Embryonic facial prominence (tissue), 1 donor: Measurements from ENCODE around the gene MERTK.

ENCODE experiments used
- DNase-seq: peaks from one replicate; pipeline ENCODE4 v3.0.0-alpha.2; 2016; ENCODE audit errors: extremely low spot score

MERTK gene

DNA sequence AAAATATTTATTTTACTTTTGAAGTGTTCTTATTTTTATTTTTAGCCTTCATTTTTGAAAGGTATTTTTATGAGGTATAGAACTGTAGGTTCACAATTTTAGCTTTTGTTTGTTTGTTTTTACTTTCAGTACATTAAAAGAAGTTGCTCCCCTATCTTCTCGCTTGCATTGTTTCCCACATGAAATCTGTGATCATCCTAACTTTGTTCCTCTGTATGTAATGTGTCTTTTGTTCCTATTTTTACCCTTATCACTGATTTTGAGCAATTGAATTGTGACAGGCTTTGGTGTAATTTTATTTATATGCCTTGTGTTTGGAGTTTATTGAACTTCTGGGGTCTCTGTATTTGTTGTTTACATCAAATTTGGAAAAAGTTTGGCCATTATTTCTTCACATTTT, 78.8 kb downstream of the MERTK start:
- DNase-seq = no peak

DNA sequence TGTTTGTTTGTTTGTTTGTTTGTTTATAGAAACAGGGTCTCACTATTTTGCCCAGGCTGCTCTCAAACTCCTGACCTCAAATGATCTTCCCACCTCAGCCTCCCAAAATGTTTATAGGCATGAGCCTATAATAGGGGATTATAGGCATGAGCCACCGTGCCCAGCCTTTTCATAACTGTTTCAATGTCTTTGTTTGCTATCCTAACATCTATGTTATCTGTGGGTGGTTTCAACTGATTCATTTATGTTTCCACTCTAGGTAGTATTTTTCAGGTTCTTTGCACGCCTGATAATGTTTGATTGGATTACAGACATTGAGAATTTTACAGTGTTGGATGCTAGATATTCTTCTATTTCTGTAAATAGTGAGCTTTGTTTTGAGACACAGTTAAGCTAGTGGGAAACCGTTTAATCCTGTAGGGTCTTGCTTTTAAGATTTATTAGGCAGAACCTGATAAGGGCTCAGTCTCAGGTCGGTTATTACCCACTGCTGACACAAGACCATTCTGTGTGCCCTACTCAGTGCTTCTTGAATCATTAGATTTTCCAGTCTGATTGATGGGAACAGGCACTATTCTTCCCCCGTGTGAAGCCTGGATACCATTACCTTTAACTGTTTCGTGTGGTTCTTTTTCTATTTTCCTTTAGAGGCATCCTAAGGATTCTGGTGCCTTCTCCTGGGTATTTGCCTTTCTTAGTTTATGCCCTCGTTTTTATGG, 80.2 kb downstream of the MERTK start:
- no peak for DNase-seq

DNA sequence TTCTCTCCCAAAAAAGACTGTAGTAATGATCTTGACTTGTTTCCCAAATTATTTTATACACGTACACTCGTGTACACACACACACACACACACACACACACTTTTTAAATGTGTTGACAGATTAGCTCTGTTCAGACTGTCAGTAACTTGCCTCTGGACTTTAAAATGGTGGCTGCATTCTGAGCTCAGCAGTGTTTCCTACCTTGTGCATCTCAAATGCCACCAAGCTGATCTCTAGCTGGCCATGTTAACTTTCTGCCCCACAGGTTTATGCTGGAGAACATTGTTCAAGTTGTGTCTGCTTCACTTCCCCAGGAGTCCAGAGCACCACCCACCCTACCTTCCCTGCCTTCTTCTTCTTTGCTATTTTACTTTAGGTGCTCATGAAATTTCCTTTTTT, 83.3 kb downstream of the MERTK start:
- DNase-seq = no peak

DNA sequence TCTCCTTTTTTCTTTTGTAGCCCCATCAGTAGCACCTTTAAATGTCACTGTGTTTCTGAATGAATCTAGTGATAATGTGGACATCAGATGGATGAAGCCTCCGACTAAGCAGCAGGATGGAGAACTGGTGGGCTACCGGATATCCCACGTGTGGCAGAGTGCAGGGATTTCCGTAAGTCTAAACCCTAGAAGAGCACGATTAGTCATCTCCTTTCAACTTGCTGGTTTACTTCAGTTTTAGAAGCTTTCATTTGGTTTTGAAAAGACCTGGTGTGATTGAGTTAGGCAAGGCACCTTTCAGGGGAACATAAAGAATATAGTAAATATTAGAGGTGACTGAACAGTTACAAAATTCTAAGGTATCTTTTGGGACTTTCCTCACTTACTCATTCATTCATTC, 84.4 kb downstream of the MERTK start:
- DNase-seq = no peak

DNA sequence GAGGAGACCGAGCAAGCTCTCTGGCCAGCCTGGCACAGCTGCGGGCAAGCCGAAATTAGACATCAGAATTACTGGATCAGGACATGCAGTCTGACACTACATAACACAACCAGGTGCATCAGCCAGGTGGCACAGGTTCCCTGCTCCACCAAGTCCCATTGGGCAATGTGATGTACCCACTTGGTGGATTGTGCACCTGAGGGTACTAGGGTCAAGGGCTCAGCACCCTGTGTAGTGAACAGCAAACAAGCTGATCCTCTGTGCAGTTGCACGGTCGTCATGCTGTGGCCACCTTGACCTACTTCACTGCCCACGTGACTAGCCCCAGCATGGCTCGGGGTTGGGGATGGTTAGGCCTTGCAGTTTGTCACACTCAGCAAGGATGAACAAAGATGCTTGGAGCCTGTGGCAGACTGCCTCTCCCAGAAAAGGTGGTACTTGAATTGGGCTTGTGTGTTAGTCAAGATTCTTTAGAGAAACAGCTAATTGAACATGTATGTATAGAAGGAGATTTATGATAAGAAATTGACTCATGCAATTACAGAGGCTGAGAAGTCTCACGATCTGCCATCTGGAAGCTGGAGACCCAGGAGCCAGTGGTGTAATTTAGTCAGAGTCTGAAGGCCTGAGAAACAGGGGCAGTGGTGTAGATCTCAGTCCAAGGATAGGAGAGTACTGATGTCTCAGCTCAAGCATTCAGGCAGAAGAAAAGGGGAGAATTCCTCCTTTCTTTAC, 85.2 kb downstream of the MERTK start:
- no peak for DNase-seq

DNA sequence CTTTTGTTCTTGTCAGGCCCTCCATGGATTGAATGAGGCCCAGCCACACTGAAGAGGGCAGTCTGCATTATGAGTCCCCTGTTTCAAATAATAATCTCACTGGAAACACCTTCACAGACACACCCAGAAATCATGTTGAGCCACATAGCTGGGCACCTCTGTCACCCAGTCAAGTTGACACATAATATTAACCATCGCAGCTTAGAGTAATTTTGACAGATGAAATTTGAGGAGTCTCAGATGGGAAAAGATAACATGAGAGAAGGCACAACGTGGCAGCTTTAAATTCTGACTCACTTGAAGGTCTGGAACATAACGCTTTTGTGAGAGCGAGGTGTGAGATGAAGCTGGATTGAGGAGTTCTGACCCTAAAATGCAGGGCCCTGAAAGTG, 85.8 kb downstream of the MERTK start:
- DNase-seq = no peak

DNA sequence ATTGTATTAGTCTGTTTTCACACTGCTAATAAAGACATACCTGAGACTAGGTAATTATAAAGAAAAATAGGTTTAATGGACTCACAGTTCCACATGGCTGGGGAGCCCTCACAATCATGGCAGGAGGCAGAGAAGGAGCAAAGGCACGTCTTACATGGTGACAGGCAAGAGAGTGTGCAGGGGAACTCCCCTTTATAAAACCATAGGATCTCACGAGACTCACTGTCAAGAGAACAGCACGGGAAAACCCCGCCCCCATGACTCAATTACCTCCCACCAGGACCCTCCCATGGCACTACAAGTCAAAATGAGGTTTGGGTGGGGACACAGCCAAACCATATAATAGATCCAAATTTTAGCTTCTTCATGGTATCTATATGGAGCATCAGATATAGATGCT, 87.1 kb downstream of the MERTK start:
- no peak for DNase-seq

DNA sequence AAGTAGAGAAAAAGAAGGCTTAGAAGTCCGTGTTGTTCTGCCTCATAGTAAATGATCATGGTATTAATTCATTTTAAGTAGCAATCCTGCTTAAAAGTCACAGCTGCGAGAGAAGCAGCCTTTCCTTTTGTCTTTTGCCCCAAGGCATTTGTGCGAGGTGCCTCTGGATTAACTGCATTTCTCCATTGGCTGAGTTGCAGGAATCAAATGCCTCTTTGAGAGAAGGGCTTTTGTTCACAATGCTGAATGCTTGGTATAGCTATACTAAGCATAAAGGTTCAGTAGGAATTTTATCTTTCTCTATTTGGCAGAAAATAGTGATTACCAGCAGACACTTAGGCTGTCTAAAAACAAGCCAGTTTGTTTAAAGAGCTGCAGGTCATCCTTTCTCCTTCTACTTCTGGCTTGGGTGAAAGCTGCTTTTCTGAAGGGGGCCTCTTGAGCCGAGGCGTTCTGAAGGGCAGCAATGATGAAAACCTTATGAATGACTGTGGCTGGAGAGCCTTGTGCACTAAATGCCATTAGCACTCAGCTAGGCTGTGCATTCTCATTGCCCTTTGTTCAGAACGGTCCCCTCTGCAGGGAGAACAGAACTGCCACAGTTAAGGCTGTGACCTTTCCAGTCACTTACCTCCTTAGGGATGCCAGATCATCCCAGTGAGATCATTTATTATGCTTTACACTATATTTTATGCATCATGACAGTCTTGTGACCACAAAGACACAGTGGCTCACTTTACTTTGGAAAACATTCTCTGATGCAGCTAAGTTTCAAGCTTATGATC, 87.9 kb downstream of the MERTK start:
- no peak for DNase-seq

DNA sequence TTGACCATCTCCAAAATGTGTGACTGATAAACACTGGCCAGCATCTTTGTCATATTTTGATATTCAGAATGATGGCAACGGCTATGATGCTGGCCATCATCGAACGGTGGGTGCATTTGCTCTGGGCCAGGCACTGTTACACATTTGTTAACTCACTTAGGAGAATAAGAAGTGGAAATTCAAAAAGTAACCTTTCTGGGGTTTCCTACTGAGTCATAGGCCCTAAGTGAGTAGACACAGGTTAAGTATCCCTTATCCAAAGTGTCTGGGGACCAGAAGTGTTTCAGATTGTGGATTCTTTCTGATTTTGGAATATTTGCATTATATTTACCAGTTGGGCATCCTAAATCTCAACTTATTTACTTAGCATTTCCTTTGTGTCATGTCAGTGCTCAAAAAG, 92.0 kb downstream of the MERTK start:
- no peak for DNase-seq

DNA sequence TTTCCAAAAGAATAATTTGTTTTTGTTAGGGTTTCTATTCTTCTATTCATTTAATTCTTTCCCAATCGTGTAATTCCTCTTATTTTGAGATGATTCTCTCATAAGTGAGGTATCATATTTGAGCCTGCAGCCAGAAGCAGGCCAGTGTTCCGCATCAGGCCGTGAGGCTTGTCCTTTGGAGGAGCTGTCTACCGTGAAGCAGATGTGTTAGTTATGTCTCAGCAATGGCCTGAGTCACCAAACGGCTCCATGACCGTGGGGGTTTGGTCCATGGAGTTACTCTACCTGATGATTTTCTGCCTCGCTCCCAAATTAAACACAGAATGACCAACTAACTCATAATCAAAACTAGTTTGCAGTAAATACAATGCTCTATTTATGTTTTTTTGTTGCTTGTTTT, 92.4 kb downstream of the MERTK start:
- no peak for DNase-seq

DNA sequence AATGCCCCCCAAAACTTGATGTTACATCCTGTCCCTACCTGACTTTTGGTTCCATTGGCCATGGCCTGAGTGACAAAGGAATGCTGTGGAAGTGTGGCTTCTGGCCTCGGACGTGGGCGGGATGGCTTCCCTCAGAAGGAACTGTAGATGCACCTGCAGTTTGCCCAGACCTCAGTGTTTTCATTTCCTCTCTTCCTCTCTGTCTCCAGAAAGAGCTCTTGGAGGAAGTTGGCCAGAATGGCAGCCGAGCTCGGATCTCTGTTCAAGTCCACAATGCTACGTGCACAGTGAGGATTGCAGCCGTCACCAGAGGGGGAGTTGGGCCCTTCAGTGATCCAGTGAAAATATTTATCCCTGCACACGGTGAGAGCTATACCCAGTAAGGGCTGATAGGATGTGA, 95.6 kb downstream of the MERTK start:
- DNase-seq = no peak

DNA sequence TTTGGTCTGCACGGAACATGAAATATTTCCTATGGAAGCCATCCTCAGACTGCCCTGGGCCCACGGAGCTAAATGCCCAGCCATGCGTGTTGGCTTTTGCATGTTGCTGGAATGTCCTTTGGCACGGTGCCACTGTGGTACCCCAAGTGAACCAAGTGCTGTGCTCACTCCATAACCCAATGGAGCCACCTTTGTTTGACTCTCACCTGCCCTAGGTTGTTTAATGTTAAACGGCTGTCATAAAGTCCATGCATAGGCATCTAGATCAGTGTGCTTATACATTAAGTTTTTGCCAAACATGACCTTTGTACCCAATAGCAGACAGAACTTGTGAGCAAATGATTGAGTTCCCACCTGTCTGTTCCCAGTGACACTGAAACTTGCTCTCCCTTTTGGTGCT, 96.7 kb downstream of the MERTK start:
- DNase-seq = no peak

DNA sequence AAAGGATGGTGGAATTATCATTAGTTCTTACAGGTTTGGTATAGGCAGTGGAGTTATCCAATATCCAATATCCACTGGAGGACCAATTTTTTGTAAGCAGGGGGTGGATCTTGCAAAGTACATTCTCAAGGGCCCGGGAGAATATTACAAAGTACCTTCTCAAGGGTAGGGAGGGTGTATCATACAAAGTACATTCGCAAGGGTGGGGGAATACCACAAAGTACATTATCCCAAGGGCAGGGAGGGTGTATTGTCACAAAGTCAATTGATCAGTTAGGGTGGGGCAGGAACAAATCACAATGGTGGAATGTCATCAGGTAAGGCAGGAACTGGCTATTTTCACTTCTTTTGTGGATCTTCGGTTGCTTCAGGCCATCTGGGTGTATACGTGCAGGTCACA, 101.4 kb downstream of the MERTK start:
- DNase-seq = no peak

DNA sequence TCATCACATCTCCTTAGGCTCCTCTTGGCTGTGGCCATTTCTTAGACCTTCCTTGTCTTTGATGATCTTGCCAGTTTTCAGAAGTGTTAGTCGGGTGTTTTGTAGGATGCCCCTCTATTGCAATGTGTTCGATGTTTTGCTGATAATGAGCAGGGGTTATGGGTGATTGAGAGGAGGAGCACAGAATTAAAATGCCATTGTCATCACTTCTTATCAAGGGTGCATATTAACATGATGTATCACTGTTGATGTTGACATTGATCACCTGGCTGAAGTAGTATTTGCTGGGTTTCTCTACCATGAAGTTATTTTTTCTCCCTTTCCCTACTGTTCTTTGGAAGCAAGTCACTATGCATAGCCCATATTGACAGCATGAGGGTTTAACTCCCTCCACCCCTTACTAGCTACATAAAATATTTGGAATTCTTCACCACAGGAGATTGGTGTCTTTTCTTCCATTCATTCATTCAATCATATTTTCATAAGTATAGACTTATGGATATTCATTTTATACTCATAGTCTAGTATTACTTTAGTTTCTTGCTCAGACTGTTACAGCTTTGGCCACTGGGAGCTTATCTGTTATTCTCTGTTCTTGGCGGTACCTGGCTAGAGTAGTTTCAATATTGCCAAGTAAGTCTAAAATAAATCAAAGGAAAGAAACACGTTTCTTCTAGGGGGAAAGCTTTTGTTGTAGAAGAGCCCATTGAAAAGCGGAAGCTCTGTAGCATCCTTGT, 102.2 kb downstream of the MERTK start:
- DNase-seq = no peak

DNA sequence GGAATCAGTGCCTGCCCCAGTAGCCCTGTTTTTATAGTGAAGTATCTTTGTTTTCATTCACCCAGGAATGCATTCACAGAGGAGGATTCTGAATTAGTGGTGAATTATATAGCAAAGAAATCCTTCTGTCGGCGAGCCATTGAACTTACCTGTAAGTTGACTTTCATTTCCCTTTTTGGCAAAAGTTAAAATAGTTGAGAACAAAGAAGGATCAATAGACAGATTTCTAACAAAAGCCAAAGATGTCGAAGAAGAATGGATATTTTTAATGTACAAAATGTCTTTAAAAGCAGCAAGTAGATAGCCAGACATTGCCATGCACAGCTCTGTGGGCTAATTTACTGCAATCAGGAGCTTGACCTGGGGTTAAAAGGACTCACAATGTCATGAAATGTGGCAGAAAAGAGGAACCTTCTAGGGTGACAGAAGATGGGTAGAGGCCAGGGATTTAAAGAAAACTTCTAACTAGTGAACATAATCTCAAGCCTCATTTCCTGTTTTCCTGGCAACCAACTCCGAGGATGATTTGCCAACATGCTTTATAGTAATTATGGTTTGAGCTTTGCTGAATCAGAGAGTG, 102.8 kb downstream of the MERTK start:
- no peak for DNase-seq

DNA sequence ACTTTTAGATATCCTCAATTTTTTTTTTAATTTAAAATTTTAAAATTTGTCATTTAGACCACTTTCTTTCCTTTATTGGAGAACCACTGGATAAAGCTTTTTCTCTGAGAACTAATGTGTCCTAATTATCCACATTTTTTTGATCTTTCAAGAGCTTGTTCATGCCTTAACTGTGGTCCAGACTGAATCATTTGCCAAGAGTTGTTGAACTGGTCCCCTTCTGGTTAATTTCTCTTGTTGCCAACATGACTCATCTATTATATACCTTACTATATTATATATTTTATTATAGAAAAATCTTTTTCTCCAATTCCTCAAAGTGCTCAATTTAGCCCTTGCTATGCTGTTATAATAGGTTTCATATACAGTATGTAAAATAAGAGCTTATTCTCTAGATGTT, 103.5 kb downstream of the MERTK start:
- no peak for DNase-seq

DNA sequence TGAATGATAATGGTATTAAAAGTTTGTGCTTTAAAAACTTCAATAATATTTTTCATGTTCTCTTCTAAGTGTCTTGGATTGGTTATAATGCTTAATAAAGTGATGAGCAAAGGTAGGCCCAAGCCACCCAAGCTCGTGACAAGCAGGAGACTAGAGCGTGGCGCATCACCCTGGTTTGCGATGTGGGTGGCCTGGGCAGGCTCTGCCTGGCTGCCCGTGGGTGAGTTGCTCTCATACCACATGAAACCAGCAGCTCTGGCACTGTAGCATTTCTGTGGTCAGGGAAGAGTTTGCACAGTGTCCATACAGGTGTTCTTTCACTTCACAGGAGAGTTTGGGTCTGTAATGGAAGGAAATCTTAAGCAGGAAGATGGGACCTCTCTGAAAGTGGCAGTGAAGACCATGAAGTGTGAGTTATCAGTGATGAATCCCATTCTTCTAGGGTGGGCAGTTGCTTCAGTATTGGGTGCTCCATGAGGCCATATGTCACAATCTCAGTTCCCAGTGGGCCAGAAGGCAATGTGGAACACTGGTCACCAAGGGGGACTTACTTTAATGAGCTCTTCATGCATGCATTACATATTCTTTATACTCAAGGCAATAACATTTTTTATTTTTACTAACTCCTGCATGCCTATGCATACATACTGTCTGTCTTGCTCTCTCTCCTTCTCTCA, 105.3 kb downstream of the MERTK start:
- DNase-seq = no peak

DNA sequence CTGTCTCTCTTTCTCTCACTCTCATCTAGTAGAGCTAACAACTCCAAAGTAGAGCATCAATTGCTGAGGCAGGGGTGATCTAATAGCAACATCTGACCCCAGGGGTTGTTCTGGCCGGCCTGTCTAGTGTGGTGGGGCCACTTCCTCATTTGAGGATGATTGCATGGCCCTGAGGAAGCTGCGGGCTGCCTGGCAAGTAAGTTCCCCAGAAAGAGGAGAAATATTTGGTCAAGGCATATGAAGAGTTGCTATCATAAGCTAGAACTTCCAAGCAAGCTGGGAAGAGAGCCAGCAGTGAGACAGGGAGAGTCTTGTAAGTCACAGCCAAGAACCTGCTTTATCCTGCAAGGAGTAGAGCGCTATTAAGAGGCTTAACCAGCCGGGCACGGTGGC, 105.8 kb downstream of the MERTK start:
- DNase-seq = no peak

DNA sequence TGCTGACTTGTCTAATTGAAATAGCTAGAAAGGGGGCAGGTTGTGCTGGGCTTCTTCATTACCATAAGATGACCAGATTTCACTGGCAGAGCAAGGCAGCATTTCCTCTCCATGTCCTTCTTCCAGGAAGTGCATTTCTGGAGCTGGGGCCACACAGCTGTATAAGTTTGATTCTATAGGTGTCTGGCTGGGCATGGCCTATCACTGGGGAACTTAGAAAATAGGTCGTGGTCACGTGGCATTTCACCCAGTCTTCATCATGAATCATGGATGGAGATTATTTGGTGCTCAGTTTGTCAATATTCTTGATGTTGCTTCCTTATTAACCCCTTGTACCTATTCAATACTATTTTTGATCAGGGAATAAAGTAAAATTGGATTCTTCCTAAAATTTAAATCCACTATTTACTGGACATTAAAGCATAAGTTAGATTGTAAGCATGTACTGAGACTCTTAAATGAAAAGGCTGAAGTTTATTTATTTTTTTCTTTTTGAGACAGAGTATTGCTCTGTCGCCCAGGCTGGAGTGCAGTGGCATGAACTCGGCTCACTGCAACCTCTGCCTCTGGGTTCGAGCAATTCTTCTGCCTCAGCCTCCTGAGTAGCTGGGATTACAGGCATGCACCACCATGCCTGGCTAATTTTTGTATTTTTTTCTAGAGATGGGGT, 107.1 kb downstream of the MERTK start:
- no peak for DNase-seq

DNA sequence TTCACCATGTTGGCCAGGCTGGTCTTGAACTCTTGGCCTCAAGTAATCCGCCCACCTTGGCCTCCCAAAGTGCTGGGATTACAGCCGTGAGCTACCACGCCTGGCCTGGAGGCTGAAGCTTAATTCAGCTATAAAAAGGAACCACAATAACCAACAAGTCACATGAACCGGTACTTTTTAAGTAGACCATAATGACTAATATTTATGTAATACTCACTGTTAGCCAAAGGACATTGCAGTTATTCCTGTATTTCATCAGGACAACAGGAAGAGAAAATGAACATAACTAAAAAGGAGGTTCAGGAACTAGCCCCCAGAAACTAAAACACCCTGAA, 107.6 kb downstream of the MERTK start:
- DNase-seq = no peak

DNA sequence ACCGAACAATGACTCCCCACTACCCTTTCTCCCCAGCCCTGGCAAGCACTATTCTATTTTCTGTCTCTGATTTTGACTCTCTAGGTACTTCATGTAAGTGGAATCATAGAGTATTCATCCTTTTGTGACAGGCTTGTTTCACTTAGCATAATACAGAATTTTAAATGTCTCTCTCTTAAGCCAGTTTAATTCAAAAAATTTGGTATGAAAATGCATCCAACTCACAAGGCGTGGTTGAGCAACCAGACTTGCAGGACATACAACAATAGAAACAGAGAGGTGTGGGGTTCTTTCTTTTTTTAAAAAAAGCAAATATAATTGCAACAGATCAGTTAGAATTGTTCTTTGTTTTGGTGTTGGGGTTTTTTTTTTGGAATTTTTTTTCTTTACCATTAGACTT, 109.1 kb downstream of the MERTK start:
- no peak for DNase-seq
